Suprapubic skin (tissue), 4 donors: ENCODE measurements around the gene GKAP1. TPM values are rescaled to one million over a fixed set of nuclear protein-coding genes. Genes with fewer than 3 reads are reported as not detected.
"Not testable (repeated sequence)": the region's sequence is repeated elsewhere in the genome, so short reads cannot be mapped to it uniquely, and the experiment has no call there.

Source experiments
- DNase-seq, 2 donors: peaks; one replicate each; pipeline ENCODE4 v3.0.0-alpha.2; 2019; ENCODE audit warnings: low spot score in 2 of 2
- H3K27ac ChIP-seq: fragments of 200-600 bp; sonication (generic); one replicate; pipeline ENCODE4 v1.5.1; 2019
- H3K27me3 ChIP-seq: fragments of 200-600 bp; sonication (generic); one replicate; pipeline ENCODE4 v1.5.1; 2019
- H3K36me3 ChIP-seq: fragments of 200-600 bp; sonication (generic); one replicate; pipeline ENCODE4 v1.5.1; 2019
- H3K4me1 ChIP-seq: fragments of 200-600 bp; sonication (generic); one replicate; pipeline ENCODE4 v1.5.1; 2019
- H3K4me3 ChIP-seq: fragments of 200-600 bp; sonication (generic); one replicate; pipeline ENCODE4 v1.5.1; 2019; ENCODE audit warnings: mild to moderate bottlenecking
- H3K9me3 ChIP-seq: fragments of 200-600 bp; sonication (generic); one replicate; pipeline ENCODE4 v1.5.1; 2019
- CTCF ChIP-seq, 2 donors: fragments of 200-600 bp in 1 of 2; fragments of 450-650 bp in 1 of 2; sonication (generic) in 1 of 2; IDR thresholded peaks; one replicate each; pipeline ENCODE4 v1.5.1; 2016 to 2019; ENCODE audit warnings: antibody characterized with exemption in 2 of 2, mild to moderate bottlenecking in 1 of 2, moderate library complexity in 1 of 2
- EP300 ChIP-seq: sonication (generic); formaldehyde crosslinking; IDR thresholded peaks from one replicate; pipeline ENCODE4 v1.6.1; 2017; ENCODE audit warnings: antibody characterized with exemption
- POLR2A ChIP-seq, 2 donors: fragments of 450-650 bp; IDR thresholded peaks; one replicate each; pipeline ENCODE4 v1.6.1; 2017; ENCODE audit warnings: antibody characterized with exemption in 2 of 2, mild to moderate bottlenecking in 2 of 2, moderate library complexity in 2 of 2
- POLR2AphosphoS5 ChIP-seq, 3 donors: sonication (generic); formaldehyde crosslinking; IDR thresholded peaks; one replicate each; pipeline ENCODE4 v1.6.1; 2017; ENCODE audit warnings: antibody characterized with exemption in 3 of 3
- WGBS: methylation state at CpG from one replicate; pipeline ENCODE4 v1.1.5; 2018; 5-methylcytosine and 5-hydroxymethylcytosine counted together
- total RNA-seq, 4 donors: library from RNA; depleted of rRNA; stranded (reverse); fragments of >200 nt; gene quantifications; one replicate each; pipeline ENCODE4 v1.1.0, GENCODE V29; 2016

Gene GKAP1
- total RNA-seq, 4 donors from 2014 or later: 1.1 to 6.3 (median 4.4) TPM

- WGBS: 92% methylated on average over 5 of the region's 5 CpGs
- TF ChIP-seq POLR2AphosphoS5 (IDR thresholded peaks at IDR 0.05) (no peak), POLR2A (IDR thresholded peaks at IDR 0.05) (no peak), EP300 (no peak), CTCF (IDR thresholded peaks at IDR 0.05) (no peak)
- H3K9me3 ChIP-seq: peaks cover 5% of the 10 kb centered on the region
- H3K27me3 ChIP-seq: no peaks in the 10 kb centered on the region
- no peak for DNase-seq
- no peaks in the 10 kb centered on the region for H3K4me1 ChIP-seq
- H3K27ac ChIP-seq: no peak overlapping the region
- no peak overlapping the region for H3K4me3 ChIP-seq
- no peaks in the 10 kb centered on the region for H3K36me3 ChIP-seq
These were observed 52.2 kb downstream of the GKAP1 start for GRCh38 chr9:83765376-83765775.

GRCh38 chr9:83754383-83754977 lies 63.1 kb downstream of the GKAP1 start:
- Histone ChIP-seq H3K9me3 (no peaks in the 10 kb centered on the region), H3K36me3 (no peaks in the 10 kb centered on the region), H3K4me1 (no peaks in the 10 kb centered on the region), H3K27me3 (no peaks in the 10 kb centered on the region), H3K27ac (no peak overlapping the region), H3K4me3 (no peak overlapping the region)
- TF ChIP-seq POLR2A (IDR thresholded peaks at IDR 0.05) (no peak), EP300 (no peak), CTCF (IDR thresholded peaks at IDR 0.05) (no peak), POLR2AphosphoS5 (IDR thresholded peaks at IDR 0.05) (no peak)
- no peak for DNase-seq

- Histone ChIP-seq H3K4me1 (no peaks in the 10 kb centered on the region), H3K4me3 (no peak overlapping the region), H3K27me3 (no peaks in the 10 kb centered on the region), H3K36me3 (no peaks in the 10 kb centered on the region), H3K27ac (no peak overlapping the region), H3K9me3 (no peaks in the 10 kb centered on the region)
- WGBS: 85% methylated on average over 3 of the region's 3 CpGs
- DNase-seq: no peak
- no peak for TF ChIP-seq CTCF (IDR thresholded peaks at IDR 0.05)
- TF ChIP-seq POLR2A (IDR thresholded peaks at IDR 0.05): no peak
- no peak for TF ChIP-seq POLR2AphosphoS5 (IDR thresholded peaks at IDR 0.05)
- TF ChIP-seq EP300: no peak
These were observed 67.9 kb downstream of the GKAP1 start for GRCh38 chr9:83749706-83750105.

- DNase-seq: no peak
These were observed 73.4 kb downstream of the GKAP1 start for GRCh38 chr9:83744206-83744605.

GRCh38 chr9:83733739-83734138 lies 83.8 kb downstream of the GKAP1 start:
- 98% methylated on average over 4 of the region's 4 CpGs for WGBS
- no peak for DNase-seq
- H3K27ac ChIP-seq: no peak overlapping the region
- TF ChIP-seq POLR2A (IDR thresholded peaks at IDR 0.05) (no peak), CTCF (IDR thresholded peaks at IDR 0.05) (no peak), EP300 (no peak), POLR2AphosphoS5 (IDR thresholded peaks at IDR 0.05) (no peak)
- no peaks in the 10 kb centered on the region for H3K27me3 ChIP-seq
- H3K4me3 ChIP-seq: no peak overlapping the region
- no peaks in the 10 kb centered on the region for H3K4me1 ChIP-seq
- peaks cover 3% of the 10 kb centered on the region for H3K9me3 ChIP-seq
- no peaks in the 10 kb centered on the region for H3K36me3 ChIP-seq

More at GRCh38 chr9:83744206-83744605, 73.4 kb downstream of the GKAP1 start:
- WGBS: 88% methylated on average over 1 of the region's 1 CpG
- no peak overlapping the region for H3K27ac ChIP-seq
- H3K9me3 ChIP-seq: no peaks in the 10 kb centered on the region
- H3K4me1 ChIP-seq: no peaks in the 10 kb centered on the region
- TF ChIP-seq POLR2A (IDR thresholded peaks at IDR 0.05) (no peak), CTCF (IDR thresholded peaks at IDR 0.05) (no peak), POLR2AphosphoS5 (IDR thresholded peaks at IDR 0.05) (no peak), EP300 (no peak)
- peaks cover 2% of the 10 kb centered on the region for H3K36me3 ChIP-seq
- no peaks in the 10 kb centered on the region for H3K27me3 ChIP-seq
- H3K4me3 ChIP-seq: no peak overlapping the region

- 94% methylated on average over 18 of the region's 22 CpGs for WGBS
- not testable (repeated sequence) for H3K27me3 ChIP-seq
These were observed 88.8 kb downstream of the GKAP1 start for GRCh38 chr9:83728591-83729368.

More at GRCh38 chr9:83728591-83729368, 88.8 kb downstream of the GKAP1 start:
- not testable (repeated sequence) for H3K36me3 ChIP-seq, H3K4me3 ChIP-seq, DNase-seq, H3K4me1 ChIP-seq, H3K27ac ChIP-seq, H3K9me3 ChIP-seq
